GM21381 (cell line): ENCODE results near the gene KCNAB2.

Experiments used
- ATAC-seq: cut with Tn5 transposase; IDR thresholded peaks from one replicate; pipeline ENCODE4 v1.9.1; 2021; ENCODE audit warnings: mild to moderate bottlenecking, moderate library complexity; ENCODE audit not compliant: unreplicated experiment

The KCNAB2 gene

GRCh38 chr1:6106321-6106731 is 60.6 kb downstream of the KCNAB2 start:
- no peak for ATAC-seq

DNA sequence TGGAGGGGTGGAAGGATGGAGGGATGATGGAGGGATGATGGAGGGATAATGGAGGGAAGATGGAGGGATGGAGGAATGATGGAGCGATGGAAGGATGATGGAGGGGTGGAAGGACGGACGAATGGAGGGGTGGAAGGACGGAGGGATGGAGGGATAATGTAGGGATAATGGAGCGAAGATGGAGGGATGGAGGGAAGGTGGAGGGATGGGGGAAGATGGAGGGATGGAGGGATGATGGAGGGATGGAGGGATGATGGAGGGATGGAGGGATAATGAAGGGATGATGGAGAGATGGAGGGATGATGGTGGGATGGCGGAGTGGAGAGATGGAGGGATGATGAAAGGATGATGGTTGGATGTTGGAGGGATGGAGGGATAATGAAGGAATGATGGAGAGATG is 61.3 kb downstream of the KCNAB2 start:
- no peak for ATAC-seq

GRCh38 chr1:6107409-6108356 is 62.0 kb downstream of the KCNAB2 start:
- no peak for ATAC-seq

GRCh38 chr1:6108476-6108875 is 62.8 kb downstream of the KCNAB2 start:
- no peak for ATAC-seq

- no peak for ATAC-seq
These were observed 63.4 kb downstream of the KCNAB2 start for GRCh38 chr1:6108937-6109614.

DNA sequence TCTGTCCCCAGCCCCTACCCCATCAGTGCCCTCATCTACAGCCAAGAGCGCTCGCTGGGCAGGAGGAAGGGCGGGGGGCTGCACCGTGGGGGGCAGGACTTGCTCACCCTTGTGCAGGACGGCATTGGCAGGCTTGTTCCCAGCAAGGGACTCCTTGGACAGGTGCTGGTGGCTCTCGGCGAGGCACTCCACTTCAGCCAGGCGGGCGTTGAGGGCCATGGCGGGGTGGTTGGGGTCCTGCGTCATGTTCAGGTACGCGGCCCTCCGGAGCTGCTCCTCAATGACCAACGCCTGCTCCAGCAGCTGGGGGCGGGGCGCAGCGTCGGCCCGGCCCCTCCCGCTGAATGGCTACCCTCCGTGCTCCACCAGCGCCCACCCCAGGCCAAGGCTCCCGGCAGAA is 64.0 kb downstream of the KCNAB2 start:
- no peak for ATAC-seq

DNA sequence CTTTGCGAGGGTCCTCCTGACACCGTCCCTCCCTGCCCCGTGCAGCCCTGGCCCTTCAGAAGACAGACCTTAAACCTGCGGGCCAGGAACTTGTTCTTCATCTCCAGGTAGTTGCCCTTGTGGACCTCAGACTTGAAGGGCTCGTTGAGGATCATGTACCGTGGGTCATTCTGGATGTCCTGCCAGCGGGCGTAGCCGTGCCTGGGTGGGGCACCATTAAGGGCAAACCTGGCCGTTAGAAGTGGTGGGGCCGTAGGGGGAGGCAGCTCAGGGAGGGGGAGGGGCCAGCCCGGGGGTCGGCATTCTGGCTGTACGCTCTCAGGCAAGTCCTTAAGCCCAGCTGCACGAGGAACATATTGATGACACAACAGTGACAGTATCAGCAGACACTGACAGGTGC is 64.6 kb downstream of the KCNAB2 start:
- no peak for ATAC-seq

DNA sequence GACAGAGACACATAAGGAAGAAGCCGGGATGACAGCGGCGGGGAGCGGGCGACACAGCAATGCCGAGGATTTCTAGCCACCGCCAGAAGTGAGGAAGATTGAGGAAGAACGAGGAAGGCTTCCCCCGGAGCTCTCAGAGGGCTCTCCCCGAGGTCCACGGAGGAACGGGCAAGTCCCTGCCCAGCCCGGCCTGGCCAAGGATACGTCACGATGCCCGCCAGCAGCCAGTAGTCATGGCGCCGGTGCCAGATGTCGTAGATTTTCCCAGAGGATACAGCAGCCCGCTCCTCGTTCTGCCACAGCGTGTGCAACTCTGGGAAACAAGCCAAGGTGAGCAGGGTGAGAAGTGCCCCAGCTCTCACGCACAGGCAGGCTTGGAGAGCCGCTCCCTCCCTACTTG is 65.9 kb downstream of the KCNAB2 start:
- ATAC-seq: no peak

DNA sequence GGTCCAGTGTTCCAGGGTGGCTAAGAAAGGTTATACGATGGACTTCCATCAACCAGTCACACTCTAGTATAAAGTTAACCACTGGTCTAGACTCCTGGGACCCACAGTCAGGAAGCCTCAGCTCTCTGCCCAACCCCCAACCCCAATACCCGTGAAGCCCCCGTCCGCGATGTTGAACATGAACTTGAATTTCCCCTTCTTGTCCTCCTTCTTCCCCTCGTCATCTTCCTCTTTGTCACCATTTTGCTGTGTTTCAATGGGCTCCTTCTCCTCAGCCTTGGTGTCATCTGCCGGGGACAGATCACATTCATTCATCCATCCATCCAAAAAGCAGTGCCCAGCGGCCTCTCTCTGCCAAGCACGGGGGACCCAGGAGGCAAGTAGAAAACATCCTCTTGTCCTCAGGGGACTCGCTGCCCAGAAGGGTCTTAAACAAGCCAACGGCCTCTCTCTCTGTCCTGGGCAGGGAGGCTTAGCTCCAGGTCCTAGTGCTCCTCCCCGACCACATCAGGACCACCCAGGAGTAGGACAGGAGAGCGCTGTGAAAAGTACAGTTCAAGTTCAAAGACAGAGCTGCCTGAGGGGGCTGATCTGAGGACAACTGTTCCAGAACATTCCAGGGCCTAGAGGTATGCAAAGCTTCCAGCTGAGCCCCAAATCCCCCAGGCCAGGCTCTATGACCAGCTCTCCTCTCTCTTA is 66.5 kb downstream of the KCNAB2 start:
- no peak for ATAC-seq

DNA sequence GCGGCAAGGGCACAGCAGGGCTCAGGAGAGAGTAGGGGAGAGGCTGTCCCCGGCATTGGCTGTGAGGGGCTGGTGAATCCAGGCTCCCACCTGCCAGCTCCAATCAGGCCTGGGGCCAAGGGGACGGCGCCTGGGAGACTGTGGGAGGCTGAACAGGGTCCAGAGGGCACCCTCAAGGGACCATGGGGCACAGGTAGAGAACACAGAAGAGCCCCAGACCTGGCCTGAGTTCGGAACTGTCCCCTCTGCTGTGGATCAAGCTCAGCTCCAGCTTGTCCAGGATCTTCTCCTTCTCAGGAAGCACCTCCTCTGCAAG is 67.0 kb downstream of the KCNAB2 start:
- no peak for ATAC-seq

DNA sequence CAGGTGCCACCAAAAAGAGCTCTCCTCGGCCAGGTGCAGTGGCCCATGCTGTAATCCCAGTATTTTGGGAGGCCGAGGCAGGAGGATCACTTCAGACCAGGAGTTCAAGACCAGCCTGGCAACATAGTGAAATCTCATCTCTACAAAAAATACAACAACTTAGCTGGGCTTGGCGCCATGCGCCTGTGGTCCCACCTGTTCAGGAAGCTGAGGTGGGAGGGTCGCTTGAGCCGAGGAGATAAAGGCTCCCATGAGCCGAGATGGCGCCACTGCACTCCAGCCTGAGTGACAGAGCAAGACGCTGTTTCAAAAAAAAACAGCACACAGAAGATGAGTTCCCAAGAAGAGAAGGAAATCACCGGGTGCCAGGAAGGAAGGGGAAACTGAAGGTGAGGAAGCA is 67.4 kb downstream of the KCNAB2 start:
- no peak for ATAC-seq

DNA sequence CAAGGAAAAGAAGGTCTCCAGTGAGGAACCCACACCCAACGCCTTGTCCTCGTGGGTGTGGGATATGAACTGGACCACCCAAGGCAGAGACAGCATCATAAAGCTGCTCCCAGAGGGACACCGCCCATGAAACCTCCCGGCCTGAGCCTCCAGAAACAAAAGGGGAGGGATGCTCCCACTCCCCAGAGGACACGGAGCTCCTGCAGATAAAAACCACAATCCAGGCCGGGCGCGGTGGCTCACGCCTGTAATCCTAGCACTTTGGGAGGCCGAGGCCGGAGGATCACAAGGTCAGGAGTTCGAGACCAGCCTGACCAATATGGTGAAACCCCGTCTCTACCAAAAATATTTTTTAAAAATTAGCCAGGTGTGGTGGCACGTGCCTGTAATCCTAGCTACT is 68.1 kb downstream of the KCNAB2 start:
- ATAC-seq: no peak

- ATAC-seq: no peak
These were observed 70.4 kb downstream of the KCNAB2 start for GRCh38 chr1:6116137-6116536.

- ATAC-seq: no peak
These were observed 71.4 kb downstream of the KCNAB2 start for GRCh38 chr1:6117064-6117463.

DNA sequence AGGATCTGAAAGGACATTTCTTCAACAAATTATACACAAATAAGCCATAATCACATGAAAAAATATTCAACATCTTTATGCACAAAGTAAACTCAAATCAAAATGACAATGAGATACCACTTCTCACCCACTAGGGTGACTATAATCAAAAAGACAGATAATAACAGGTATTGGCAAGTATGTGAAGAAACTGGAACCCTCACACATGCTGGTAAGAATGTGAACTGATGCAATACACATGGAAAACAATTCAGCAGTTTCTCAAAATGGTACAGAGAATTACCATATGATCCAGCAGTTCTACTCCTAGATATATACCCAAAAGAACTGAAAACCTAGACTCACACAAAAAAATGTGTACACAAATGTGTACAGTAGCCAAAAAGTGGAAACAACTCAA is 71.9 kb downstream of the KCNAB2 start:
- ATAC-seq: no peak

DNA sequence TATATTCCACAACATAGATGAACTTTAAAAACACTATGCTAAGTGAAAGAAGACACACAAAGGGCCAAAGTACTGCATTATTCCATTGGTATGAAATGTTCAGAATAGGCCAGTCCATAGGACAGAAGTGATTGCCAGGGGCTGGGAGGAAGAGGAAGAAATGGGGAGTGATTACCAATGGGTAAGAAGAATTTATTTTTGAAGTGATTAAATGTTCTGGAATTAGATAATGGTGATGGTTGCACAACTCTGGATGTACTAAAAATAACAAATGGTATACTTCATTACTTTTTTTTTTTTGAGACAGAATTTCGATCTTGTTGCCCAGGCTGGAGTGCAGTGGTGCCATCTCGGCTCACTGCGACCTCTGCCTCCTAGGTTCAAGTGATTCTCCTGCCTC is 72.7 kb downstream of the KCNAB2 start:
- no peak for ATAC-seq

GRCh38 chr1:6121021-6121421 is 75.3 kb downstream of the KCNAB2 start:
- ATAC-seq: no peak

DNA sequence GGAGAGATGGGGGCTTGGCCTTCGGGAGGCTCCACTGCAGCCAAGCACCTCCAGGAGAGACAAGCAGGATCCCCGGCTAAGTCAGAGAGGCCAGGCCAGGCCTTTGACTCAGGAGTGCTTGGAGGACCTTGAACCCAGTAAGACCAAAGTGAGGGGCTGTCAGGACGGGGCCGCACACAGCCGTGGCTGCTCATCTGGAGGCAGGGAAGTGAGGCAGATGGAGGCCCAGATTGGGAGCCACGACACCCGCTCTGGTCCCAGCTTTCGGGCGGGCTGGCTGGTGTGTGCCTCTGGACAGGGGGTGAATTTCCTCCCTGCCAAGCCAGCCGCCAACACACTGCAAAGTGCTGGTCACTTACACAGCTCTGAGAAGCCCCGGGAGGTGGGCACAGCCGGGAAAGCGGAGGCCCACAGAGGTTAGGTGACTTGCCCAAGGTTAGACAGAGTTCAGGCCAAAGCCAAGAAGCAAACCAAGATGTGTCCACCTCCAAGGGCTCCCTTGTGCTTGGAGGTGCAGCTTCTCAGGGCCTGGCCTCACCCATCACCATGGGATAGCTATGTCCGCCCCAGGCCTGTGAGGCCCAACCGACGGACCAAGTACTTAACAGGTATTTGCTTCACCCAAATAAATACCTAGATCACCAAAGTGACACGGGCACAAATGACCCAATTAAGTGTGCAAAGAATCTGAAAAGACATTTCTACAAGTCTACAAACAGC is 76.1 kb downstream of the KCNAB2 start:
- no peak for ATAC-seq

DNA sequence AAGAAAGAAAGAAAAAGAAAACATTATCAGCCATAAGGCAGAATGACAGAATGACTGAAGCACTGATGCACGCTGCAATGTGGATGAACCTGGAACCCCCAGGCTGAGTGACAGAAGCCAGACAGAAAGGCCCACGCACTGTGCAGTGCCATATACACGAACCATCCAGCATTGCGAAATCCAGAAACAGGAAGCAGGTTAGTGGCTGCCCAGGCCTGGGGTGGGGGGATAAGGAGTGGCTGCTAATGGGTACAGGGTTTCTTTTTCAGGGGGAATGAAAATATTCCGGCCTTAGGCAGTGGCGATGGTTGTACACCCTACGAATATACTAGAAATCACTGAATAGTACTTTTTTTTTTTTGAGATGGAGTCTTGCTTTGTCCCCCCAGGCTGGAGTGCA is 77.4 kb downstream of the KCNAB2 start:
- ATAC-seq: no peak

GRCh38 chr1:6123816-6124215 is 78.1 kb downstream of the KCNAB2 start:
- ATAC-seq: no peak

GRCh38 chr1:6124341-6124740 is 78.7 kb downstream of the KCNAB2 start:
- no peak for ATAC-seq
